GM18873 (cell line): ENCODE measurements around the gene WDR49.
"Not testable (repeated sequence)": the region's sequence is repeated elsewhere in the genome, so short reads cannot be mapped to it uniquely, and the experiment has no call there.

Experiments used
- ATAC-seq: cut with Tn5 transposase; IDR thresholded peaks from one replicate; pipeline ENCODE4 v1.9.1; 2021; ENCODE audit warnings: mild to moderate bottlenecking, moderate library complexity, moderate number of reproducible peaks; ENCODE audit not compliant: unreplicated experiment, low FRiP score

The WDR49 gene

DNA sequence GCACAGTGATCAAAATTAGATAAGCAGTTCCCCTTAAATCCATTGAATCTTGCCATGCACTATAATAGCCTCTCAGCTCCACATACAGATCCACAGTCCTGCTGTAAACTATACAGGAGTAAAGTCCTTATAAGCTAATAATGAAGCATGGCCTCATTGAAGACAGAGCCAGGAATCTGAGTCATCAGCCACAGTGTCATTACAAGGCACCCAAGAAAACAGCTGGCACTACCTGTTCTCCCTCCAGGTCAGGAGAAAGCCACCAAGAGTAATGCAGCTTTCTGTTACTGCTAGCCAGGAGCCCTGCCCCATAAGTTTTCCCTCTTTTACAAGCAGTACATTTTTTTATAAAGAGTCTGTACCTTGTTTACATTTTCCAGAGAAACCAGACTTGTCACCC, 27.3 kb downstream of the WDR49 start:
- no peak for ATAC-seq

DNA sequence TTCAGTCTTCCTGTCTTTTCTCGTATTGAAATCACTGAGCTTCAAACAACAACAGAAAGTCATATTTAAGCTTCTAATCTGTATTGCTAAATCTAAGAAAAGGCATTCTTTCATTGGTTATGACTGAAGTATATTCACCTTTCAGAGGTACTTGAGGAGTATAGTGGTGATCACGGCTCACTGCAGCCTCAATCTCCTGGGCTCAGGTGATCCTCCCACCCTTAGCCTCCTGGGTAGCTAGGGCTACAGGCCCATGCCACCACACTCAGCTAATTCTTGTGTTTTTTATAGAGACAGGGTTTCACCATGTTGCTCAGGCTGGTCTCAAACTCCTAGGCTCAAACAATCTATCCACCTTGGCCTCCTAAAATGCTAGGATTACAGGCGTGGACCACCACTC, 38.7 kb downstream of the WDR49 start:
- ATAC-seq = no peak

DNA sequence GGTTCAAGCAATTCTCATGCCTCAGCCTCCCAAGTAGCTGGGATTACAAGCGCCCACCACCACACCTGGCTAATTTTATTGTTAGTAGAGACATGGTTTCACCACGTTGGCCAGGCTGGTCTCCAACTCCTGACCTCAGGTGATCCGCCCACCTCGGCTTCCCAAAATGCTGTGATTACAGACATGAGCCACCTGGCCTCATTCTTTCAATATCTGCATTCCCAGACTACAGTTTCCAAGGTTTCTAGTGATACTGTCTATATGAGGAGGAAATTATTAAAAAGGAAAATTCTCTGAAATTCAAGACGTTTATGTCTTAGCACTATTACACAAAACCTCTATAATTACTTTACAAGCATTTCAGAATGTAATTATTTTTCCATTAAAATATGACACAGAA, 39.5 kb downstream of the WDR49 start:
- ATAC-seq = not testable (repeated sequence)

DNA sequence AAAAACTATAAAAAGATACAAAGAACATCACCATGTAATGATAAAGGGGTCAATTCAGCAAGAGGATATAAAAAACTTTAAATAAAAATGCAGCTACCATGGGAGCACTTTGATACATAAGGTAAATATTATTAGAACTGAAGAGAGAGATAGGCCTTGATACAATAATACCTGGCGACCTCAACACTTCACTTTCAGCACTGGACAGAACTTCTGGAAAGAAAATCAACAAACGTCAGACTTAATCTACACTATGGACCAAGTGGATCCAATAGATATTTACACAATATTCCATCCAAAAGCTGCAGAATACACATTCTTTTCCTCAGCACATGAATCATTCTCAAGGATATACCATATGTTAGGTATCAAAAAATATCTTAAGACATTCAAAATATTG, 42.0 kb downstream of the WDR49 start:
- no peak for ATAC-seq

DNA sequence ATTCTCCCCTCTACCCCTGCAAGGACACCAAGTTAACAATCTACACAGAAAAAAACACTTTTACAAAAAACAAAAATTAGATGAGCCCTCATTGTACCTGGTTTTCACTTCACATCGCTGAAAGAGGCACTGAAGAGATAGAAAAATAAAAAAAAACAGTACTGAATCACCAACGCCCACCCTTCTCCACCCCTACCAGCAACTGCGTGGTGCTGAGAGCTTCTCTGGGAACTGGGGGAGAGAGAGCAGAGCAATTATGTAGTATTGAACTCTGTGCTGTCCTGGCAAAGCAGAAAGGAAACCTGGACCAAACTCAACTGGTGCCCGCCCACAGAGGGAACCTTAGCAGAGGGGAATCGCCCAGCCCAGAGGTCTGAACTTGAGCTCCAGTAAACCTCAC, 44.6 kb downstream of the WDR49 start:
- no peak for ATAC-seq

DNA sequence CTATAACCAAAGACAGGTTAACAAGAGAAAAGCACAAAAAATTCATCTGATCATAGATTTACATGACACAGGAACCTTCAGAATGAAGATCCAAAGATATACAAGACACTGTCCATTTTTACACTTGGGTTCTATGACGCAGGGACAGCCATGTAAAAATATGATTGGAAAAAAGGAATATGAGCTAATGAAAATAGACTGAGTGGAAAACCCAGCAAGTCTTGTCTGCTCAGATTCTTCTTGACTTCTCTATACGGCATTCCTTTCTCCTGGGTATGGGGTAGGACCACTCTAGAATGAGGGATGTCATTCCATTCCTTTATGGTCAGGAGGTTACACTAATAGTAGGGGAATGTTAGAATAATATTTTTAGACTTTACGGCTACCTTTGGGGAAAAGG, 46.9 kb downstream of the WDR49 start:
- no peak for ATAC-seq

DNA sequence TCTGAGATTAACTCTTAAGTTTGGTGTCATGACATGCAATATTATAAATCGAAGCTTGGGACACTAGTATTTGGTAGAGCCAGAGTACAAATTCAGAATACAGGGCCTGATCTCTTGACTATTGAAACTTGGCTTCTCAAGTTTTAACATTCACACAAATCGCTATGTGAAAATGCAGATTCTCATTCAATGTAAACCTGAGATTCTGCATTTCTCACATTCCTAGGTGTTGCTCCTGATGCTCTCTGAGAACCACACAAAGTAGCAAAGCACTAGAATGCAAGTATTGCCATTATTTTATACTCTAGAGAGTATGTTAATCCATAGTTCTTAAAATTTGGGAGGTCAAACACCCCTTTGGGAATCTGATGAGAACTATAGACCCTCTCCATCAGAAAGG, 47.9 kb downstream of the WDR49 start:
- ATAC-seq = no peak

DNA sequence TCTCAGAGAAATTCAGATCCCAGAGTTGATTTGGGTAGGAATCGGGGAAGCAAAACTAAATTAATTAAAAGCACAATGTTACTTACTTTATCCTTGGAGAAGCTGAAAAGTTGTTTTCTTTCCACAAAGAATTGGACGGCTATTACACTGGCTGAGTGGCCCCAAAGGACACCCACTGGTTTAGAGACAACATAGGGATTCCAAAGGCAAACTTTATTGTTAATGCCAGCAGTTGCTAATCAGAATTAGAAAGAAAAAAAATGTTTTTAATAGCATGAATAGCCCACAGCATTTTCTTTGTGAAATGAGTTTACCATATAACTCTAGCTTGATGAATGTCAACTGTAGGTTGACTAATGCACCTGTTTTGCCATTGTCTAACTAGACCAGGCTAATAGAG, 51.7 kb downstream of the WDR49 start:
- no peak for ATAC-seq

DNA sequence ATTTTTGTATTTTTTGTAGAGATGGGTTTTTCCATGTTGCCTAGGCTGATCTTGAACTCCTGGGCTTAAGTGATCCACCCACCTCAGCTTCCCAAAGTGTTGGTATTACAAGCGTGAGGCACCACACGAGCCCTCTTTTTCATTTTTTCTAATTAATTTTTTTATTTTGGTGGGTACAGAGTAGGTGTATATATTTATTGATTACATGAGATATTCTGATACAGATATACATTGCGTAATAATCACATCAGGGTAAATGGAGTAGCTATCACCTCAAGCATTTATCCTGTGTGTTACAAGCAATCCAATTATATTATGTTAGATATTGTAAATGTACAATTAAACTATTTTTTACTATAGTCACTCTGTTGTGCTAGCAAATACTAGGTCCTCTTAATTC, 66.1 kb downstream of the WDR49 start:
- no peak for ATAC-seq

DNA sequence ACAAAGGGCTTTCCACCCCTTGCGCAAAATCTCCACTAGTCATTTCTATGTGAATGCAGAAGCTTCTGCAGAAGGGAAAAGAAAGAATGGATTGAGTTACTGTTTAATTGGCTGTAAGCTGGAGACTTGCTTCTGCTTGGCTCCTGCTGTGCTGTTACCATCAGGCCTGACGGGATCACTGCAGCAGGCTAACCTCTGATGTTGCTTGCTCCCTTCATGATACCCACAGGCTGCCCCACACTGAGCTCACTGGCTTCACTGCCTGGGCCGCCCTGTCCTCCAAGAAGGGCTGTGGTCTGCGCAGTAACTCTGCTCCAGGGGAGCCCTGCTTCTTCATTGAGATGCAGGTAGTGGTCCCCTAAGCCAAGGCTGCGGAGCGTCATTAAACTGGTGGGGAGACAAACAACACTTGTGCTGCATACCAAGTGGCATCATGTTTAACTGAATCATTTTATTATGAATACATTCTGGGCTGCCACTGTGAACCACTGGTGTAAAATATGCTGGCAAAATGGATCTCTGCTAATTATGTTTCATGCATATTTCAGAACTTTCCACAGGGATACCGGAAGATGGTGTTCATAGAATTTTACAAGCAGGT, 78.6 kb downstream of the WDR49 start:
- no peak for ATAC-seq

DNA sequence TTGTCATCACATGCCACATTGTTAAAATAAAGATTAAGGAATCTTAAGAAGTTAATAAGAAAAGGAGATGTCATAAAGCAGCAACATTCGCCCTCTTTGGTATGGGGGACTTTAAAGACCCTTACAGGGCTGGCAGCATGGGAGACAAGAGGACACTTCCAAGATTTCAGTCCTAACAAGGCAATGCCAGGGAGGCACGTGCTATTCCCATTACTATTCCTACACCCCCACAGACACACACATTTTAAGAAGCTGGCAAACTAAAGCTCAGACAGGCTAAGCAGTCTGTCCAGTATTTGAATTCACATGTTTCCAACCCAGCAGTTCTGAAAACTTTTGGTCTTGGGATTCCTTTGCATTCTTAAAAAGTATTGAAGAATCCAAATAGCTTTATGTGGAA, 80.8 kb downstream of the WDR49 start:
- ATAC-seq = no peak

DNA sequence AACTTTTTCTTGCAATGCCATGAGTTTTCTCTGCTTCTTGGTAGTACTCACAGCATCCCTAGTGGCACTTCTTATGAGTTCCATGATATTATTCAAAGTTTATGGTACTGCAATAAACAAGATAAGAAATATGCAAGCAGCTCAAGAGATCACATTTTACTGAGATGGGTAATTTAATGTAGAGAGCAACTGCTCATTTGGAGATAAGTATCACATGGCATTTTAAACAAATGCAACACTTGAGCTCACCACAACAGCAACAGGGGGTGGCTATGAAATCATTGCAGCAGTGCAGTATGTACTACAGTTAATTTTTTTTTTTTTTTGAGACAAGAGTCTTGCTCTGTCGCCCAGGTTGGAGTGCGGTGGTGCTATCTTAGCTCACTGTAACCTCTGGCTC, 85.1 kb downstream of the WDR49 start:
- no peak for ATAC-seq

DNA sequence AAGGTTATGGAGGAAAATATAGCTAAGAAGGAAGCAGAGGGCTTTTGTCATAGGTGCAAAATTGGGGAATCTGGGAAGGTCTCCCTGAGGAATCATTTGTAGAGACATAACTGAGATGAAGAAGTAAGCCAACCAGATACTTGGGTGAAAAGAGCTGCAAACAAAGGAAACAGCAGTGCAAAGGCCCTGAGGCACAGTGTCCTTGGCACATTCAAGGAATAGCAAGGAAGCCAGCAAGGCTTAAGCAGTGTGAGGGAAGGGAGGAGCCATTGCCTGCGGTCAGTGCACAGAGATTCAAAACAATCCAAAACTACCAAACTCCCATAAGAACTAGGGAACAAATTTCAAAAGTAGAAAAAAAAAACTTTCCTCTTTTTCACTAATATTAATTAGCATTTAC, 88.3 kb downstream of the WDR49 start:
- no peak for ATAC-seq

DNA sequence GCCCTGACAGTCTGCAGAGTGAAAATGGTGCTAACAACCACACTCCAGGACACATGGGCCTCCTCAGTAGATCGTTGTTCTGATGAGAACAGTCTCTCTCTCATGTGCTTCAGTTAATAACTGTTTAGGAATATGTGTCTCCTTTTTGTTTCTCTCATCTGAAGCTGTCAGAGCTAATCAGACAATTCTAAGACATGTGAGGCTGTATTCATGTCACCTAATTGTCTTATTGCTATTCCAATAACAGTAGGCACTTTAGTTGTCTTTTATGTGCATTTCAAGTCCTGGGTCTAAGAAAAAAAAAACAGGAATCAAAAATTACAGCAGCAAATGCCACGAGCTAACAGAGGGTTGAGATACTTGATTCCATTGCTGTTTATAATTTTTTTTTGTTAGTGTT, 89.1 kb downstream of the WDR49 start:
- ATAC-seq = no peak

DNA sequence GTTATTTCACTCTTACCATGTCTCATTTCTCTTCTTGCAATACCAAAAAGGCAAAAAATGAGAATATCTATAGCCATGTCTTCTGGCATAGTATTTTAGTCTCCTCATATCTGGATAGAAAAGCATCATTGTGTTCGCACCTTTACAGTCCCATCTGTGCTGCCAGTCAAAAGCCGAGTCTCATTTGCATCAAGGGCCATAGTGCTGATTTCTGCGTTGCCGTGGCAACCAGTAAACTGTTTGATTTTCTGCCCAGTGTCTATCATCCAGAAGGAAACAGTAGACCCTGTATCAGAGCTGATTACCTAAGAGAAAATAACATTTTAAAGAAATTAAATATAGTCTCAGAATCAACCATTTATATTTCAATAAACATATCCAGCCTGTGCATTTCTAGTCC, 93.8 kb downstream of the WDR49 start:
- no peak for ATAC-seq

DNA sequence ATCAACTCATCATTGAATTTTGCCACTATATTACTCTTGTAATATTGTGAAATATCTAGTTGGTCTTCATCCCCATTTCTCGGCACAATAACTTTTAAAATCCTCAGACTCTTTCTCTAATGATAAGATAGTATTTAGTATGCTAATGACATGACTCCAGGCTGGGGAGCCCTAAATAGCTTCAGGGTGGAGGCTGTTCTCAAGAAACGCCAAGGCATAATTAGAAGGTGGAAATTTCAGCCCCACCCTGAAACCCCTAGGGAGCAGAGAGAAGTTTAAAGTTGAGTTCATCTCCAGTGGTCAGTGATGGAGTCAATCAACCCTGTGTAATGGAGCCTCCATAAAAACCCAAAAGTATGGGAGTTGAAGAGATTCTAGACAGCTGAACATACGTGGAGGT, 98.8 kb downstream of the WDR49 start:
- no peak for ATAC-seq

DNA sequence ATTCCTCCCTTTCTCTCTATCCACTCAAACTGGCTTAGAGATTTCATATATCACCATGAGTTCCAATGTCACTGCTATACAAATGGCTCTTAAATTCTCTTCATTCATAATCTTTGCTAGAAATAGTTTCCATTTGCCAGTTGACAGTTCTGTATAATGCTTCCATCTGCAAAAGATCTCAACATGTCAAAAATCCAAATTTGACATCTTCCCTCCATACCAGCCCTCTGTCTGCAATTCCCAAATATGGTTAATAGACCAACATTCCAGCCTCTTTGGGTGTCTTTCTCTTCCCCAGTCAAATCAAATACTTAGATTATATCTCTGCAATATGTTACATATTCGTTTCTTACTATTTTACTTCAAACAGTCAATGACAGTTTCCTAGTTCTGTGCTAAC, 115.7 kb downstream of the WDR49 start:
- no peak for ATAC-seq

DNA sequence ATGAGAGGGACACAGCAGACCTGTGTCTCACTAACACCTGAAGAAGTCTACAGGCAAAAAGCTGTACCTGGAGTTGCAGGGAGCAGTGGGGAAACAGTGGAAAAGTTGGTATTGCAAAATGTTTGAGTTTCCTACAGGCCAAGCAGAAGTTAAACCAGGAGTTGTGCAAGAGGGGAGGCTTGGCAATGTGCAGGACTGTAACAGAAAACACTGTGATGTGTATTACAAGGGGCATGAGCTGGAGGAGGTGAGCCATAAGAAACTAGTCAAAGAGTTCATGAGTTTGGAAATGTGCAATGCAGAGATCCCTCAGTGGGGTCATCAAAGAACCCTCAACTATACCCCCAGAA, 132.8 kb downstream of the WDR49 start:
- no peak for ATAC-seq

DNA sequence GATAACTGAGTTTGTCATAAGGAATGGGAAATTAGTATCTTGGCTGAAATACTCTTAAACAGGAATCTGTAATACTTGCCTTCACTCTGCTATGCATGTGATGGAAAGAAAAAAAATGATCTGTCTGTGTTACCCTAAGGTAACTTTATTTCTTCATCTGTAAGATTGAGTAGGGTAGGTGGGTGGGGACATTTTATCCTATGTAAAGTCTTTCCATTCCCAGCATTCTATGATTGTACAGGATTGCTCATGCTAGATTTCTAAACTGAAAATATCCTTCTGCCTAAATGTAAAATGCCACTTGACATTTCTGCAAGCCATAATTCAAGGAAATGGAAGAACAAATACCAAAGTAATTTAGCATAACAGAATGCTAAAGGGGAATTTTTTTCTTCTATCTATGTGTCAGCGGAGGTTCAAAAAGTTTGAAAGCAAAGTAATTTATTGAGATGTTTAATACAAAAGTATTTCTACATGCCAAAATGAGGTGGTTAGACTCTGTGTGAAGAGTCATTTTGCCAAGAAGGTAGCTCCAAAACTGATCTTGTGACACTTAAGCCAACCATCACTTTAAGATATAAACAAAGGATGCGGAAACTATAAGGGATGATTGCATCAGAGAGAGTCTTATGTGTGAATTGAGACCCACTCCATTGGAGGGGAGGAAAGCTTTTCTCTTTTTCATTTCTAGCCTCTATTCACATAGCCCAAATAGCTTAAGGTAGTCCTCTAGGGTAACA, 133.3 kb downstream of the WDR49 start:
- no peak for ATAC-seq

DNA sequence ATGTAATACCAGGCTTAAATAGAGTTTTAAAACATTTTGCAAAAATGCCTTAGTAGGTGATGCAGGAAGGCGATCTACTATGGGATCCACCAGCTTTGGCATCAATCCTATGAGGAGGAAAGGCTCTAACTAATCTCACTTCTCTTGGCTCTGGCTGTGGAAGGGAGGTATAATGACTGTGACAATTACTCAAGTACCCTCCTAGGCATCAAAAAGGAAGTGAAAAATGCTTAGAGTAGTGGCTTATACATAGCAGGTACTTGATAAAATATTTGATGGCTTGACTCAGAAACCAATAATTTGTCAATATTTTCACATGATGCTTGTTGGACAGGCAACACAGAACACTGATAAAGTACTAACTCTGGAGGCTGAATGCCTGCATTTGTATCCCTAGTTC, 145.8 kb downstream of the WDR49 start:
- no peak for ATAC-seq

DNA sequence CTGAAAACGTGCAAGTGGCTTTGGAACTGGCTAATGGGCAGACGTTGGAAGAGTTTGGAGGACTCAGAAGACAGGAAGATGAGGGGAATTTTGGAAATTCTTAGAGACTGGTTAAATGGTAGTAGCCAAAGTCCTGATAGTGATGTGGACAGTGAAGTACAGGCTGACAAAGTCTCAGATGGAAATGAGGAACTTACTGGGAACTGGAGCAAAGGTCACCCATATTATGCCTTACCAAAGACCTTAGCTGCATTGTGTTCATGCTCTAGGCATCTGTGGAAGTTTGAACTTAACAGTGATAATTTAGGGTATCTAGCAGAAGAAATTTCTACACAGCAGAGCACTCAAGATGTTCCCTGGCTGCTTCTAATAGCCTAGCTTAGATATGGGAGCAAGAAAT, 151.3 kb downstream of the WDR49 start:
- ATAC-seq = no peak

DNA sequence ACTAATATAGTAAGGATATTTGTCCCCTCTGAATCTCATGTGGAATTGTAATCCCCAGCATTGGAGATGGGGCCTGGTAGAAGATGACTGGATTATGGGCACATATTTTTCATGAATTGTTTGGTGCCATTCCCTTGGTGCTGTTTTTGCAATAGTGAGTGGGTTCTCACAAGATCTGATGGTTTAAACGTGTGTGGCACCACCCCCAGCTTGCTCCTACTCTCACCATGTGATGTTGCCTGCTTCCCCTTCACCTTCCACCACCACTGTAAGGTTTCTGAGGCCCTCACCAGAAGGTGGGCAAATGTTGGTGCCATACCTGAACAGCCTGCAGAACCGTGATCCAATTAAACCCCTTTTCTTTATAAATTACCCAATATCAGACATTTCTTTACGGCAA, 151.8 kb downstream of the WDR49 start:
- ATAC-seq = no peak

DNA sequence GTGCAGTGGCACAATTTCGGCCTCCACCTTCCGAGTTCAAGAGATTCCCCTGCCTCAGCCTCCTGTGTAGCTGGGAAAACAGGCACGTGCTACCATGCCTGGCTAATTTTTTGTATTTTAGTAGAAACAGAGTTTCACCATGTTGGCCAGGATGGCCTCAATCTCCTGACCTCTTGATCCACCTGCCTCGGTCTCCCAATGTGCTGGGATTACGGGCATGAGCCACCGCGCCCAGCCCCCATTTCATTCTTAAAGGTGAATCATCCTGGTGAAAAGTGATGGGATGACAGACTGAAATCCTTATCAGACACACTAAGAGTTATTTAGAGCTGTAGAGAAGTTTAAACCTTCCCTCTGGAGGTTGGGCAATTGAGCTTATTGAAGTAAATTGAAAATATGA, 155.8 kb downstream of the WDR49 start:
- no peak for ATAC-seq
